ENCODE measurements around the gene NOC2L. TPM values are rescaled to one million over a fixed set of nuclear protein-coding genes. Genes with fewer than 3 reads are reported as not detected.
A peak's percentile ranks its signal among the peaks of the same experiment; 100 is the strongest.

The NOC2L gene
- total and polyA plus RNA-seq, 2 donors from 2014 or later: 42.4 to 65.5 TPM

DNA sequence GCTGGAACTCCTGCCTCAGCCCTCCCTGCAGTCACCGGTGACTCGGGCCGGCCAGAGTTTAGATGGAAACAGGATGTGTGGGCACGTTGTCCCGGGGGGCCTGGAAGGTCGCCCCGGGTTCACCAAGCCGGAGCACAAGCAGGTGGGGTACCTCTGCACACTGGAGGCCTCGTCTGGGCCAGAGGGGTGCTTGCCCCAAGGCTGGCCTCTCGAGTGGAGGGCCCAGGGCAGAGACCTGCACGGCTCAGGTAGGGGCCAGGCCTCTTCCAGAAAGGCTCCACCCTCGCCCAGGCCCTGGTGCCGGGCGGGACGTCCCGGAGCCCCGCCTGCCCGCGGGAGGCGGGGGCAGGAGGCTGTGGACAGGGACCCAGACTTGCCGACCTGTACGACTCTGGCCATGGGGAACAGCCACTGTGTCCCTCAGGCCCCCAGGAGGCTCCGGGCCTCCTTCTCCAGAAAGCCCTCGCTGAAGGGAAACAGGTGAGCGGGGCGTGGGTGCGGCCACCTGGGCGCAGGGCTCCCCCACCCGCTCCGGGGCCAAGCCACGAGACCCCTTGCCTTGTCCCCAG is 7.2 kb upstream of the NOC2L start, which contains the start of gene PLEKHN1:
PLEKHN1 (plus strand) TSS at position 348 of the 569 bp plus-strand sequence; CDS start at position 398, 50 bp downstream.
- intact Hi-C loops (cut with DNase I): no loop called here
- Histone ChIP-seq H3K9ac (ENCODE audit: low read length in 3 of 3) (peak within 1 kb of the TSS in 2 of 3 donors; percentile 6 to 12), H3K4me1 (ENCODE audit: control insufficient read depth in 2 of 3, insufficient read depth in 2 of 3, low read depth in 1 of 3, low read length in 3 of 3) (peaks cover 0 to 7% (median 0%) of the 10 kb centered on the region in 3 donors), H3K27ac (ENCODE audit: low read depth in 2 of 2, low read length in 2 of 2) (peak within 1 kb of the TSS in 1 of 2 donors; percentile 22), H3K36me3 (ENCODE audit: control insufficient read depth in 2 of 3, insufficient read depth in 3 of 3, low read length in 3 of 3) (no peaks in the 10 kb centered on the region), H3K27me3 (ENCODE audit: control insufficient read depth, insufficient read depth, low read length) (peaks cover 9% of the 10 kb centered on the region), H3K9me3 (ENCODE audit: control insufficient read depth in 2 of 3, insufficient read depth in 1 of 3, low read length in 3 of 3) (no peaks in the 10 kb centered on the region), H3K4me3 (ENCODE audit: low read length in 3 of 3) (peak within 1 kb of the TSS; percentile 26 to 66 (median 60))
- DNase-seq (peak in 1 of 5 donors; percentile 58), FAIRE-seq (no peak)
- TF ChIP-seq, protein P1, sequence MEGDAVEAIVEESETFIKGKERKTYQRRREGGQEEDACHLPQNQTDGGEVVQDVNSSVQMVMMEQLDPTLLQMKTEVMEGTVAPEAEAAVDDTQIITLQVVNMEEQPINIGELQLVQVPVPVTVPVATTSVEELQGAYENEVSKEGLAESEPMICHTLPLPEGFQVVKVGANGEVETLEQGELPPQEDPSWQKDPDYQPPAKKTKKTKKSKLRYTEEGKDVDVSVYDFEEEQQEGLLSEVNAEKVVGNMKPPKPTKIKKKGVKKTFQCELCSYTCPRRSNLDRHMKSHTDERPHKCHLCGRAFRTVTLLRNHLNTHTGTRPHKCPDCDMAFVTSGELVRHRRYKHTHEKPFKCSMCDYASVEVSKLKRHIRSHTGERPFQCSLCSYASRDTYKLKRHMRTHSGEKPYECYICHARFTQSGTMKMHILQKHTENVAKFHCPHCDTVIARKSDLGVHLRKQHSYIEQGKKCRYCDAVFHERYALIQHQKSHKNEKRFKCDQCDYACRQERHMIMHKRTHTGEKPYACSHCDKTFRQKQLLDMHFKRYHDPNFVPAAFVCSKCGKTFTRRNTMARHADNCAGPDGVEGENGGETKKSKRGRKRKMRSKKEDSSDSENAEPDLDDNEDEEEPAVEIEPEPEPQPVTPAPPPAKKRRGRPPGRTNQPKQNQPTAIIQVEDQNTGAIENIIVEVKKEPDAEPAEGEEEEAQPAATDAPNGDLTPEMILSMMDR (IDR thresholded peaks at IDR 0.05; ENCODE audit: borderline replicate concordance, extremely low read depth, insufficient read depth): no peak

DNA sequence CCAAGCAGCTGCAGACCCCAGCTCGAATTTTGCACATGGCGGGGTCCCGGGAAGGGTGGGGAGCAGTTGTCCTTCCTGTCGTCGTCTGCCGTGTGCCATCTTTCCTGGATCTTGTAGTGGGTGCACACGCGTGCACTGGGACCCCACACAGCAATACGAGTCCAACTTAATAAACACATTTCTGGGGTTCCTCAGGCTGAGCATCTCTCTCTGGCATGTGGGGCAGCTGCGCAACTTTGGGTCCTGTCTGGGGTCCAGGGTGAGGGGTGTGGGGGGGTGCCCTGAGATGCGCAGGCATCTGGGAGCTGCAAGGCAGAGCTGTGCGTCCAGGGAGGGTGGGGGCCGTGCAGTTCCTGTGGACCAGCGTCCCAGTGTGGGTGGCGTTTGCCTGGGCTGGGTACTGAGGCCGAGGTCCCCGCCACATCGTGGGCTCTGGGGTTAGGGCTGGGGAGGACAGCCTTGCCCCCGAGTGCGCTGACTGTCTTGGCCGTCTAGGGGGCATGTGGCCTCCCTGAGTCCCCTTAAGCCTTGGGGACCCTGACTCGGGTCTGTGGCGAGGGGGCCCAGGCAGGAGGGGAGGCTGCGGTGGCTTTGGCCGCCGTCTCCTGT is 6.6 kb upstream of the NOC2L start:
- intact Hi-C loops (cut with DNase I): no loop called here
- FAIRE-seq: no peak
- Histone ChIP-seq H3K27ac (ENCODE audit: low read depth in 2 of 2, low read length in 2 of 2) (no peak overlapping the region), H3K36me3 (ENCODE audit: control insufficient read depth in 2 of 3, insufficient read depth in 3 of 3, low read length in 3 of 3) (no peaks in the 10 kb centered on the region), H3K9ac (ENCODE audit: low read length in 3 of 3) (no peak overlapping the region), H3K27me3 (ENCODE audit: control insufficient read depth, insufficient read depth, low read length) (peaks cover 8% of the 10 kb centered on the region), H3K4me3 (ENCODE audit: low read length in 3 of 3) (no peak overlapping the region), H3K9me3 (ENCODE audit: control insufficient read depth in 2 of 3, insufficient read depth in 1 of 3, low read length in 3 of 3) (no peaks in the 10 kb centered on the region), H3K4me1 (ENCODE audit: control insufficient read depth in 2 of 3, insufficient read depth in 2 of 3, low read depth in 1 of 3, low read length in 3 of 3) (peaks cover 0 to 7% (median 0%) of the 10 kb centered on the region in 3 donors)
- DNase-seq: no peak
- TF ChIP-seq, protein P1 (IDR thresholded peaks at IDR 0.05; ENCODE audit: borderline replicate concordance, extremely low read depth, insufficient read depth): no peak

DNA sequence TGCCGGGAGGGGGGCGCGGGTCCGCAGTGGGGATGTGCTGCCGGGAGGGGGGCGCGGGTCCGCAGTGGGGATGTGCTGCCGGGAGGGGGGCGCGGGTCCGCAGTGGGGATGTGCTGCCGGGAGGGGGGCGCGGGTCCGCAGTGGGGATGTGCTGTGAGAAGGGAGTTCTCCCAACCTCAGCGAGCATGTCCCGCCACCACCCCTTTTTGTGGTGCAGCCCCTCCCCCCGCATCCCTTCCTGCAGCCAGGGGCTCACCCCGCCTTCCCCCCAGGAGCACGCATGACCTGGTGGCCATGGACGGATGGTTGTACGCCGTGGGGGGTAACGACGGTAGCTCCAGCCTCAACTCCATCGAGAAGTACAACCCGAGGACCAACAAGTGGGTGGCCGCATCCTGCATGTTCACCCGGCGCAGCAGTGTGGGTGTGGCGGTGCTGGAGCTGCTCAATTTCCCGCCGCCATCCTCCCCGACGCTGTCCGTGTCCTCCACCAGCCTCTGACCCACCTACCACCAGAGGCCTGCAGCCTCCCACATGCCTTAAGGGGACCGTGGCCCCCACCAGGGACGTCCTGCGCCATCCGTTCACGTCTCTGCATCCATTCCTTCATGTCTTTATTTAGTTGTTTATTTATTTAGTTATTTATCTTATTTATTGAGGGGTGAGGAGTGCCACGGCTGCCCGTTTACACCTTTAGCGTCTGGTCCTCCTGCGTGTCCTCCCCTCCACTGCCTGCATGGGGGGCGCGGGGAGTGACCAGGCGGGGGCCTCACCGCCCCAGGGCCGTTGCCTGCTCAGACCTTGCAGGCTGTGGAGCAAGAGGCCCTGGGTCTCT is 5.9 kb upstream of the NOC2L start:
- TF ChIP-seq, protein P1 (IDR thresholded peaks at IDR 0.05; ENCODE audit: borderline replicate concordance, extremely low read depth, insufficient read depth): no peak
- no peaks in the 10 kb centered on the region for H3K36me3 ChIP-seq (ENCODE audit: control insufficient read depth in 2 of 3, insufficient read depth in 3 of 3, low read length in 3 of 3)
- H3K4me3 ChIP-seq (ENCODE audit: low read length in 3 of 3): no peak overlapping the region
- intact Hi-C loops (cut with DNase I): no loop called here
- no peaks in the 10 kb centered on the region for H3K9me3 ChIP-seq (ENCODE audit: control insufficient read depth in 2 of 3, insufficient read depth in 1 of 3, low read length in 3 of 3)
- H3K27ac ChIP-seq (ENCODE audit: low read depth in 2 of 2, low read length in 2 of 2): no peak overlapping the region
- H3K9ac ChIP-seq (ENCODE audit: low read length in 3 of 3): no peak overlapping the region
- H3K4me1 ChIP-seq (ENCODE audit: control insufficient read depth in 2 of 3, insufficient read depth in 2 of 3, low read depth in 1 of 3, low read length in 3 of 3): peaks cover 0 to 7% (median 0%) of the 10 kb centered on the region in 3 donors
- H3K27me3 ChIP-seq (ENCODE audit: control insufficient read depth, insufficient read depth, low read length): peaks cover 8% of the 10 kb centered on the region
- FAIRE-seq (no peak), DNase-seq (peak in 1 of 5 donors; percentile 49)
